Activated CD8-positive, alpha-beta memory T cell treated with anti-CD3 and anti-CD28 coated beads for 36 hours (primary cell): ENCODE data around the gene TBC1D20. TPM values are rescaled to one million over a fixed set of nuclear protein-coding genes. Genes with fewer than 3 reads are reported as not detected.

Experiments
- CTCF ChIA-PET: fragments of 350-600 bp; sonication (Branson Sonifier 250); formaldehyde crosslinking; loops from one replicate; lab custom pipeline; 2021; ENCODE audit warnings: antibody characterized with exemption; lab: Charles Lee
- POLR2A ChIA-PET: fragments of 350-600 bp; sonication (Branson Sonifier 250); formaldehyde crosslinking; loops from one replicate; lab custom pipeline; 2021; ENCODE audit warnings: antibody characterized with exemption; lab: Charles Lee
- total RNA-seq, 2 experiments: library from RNA; stranded (reverse); gene quantifications; one replicate each; pipeline ENCODE4 v1.2.3, GENCODE V29; 2021

TBC1D20 gene
- total RNA-seq, 2 experiments from 2014 or later: 25.0 to 25.1 TPM

DNA sequence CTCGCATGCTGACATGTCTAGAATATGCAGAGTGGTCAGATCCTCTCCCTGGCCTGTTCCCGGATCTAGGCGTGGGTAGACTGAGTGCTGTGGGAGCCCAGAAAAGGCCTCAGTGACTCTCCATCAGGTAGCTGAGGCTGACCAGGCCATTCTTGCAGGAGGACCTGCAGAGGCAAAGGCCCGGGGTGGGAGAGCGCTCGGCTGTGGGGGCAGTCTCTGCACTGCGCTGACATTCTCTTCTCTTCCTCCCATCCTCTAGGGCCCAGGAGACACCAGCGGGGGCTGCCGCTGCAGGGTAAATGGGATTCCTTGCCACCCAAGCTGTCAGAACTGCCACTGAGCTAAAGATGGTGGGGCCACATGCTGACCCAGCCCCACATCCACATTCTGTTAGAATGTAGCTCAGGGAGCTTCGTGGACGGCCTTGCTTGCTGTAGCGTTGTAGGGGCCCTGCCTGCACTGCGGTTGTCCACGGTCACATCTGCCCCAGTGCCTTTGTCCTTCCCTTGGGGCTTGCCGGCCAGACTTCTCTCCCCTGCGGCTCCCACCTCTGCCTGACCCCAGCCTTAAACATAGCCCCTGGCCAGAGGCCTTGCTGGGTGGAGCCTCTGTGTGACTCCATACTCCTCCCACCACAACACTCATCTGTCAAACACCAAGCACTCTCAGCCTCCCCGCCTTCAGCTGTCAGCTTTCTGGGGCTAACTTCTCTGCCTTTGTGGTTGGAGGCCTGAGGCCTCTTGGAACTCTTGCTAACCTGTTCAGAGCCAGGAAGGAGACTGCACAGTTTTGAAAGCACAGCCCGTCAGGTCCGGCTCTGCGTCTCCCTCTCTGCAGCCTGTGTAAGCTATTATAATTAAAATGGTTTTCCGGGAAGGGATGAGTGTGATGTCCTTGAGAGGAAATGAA is 32.0 kb downstream of the TBC1D20 start:
- CTCF ChIA-PET: no interaction called here
- POLR2A ChIA-PET: no interaction called here

DNA sequence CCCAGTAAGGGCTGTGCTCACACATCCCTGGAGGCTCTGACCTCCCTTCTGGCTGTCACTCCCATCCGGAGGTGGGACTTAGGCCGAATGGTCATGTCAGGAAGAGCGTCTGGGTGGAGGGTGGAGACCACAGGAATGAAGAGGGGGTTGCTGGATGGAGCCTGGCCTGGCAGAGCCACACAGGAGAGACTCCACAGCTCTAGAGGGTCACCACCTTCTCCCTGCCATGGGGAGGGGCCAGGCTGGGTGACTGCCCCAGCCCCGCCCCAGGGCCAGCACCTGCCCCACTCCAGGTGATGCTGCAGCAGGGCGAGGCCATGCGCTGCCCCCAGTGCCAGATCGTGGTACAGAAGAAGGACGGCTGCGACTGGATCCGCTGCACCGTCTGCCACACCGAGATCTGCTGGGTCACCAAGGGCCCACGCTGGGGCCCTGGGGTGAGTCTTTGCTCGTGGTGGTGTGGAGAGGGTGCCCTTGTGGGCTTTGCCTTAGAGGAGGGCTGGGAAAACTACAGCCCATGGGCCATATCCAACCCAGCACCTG is 33.6 kb downstream of the TBC1D20 start:
- ChIA-PET POLR2A (no interaction called here), CTCF (no interaction called here)

- POLR2A ChIA-PET: interaction anchor here (0.6 to 0.8 kb wide), 2 partner anchors 36 to 56 kb away, joined by 3 read pairs; no protein-coding TSS in a partner anchor
- CTCF ChIA-PET: interaction anchor here (0.6 to 1.6 kb wide), 2 partner anchors 18 to 73 kb away, joined by 3 read pairs; no protein-coding TSS in a partner anchor
These were observed 34.3 kb downstream of the TBC1D20 start for GRCh38 chr20:427849-428657.

DNA sequence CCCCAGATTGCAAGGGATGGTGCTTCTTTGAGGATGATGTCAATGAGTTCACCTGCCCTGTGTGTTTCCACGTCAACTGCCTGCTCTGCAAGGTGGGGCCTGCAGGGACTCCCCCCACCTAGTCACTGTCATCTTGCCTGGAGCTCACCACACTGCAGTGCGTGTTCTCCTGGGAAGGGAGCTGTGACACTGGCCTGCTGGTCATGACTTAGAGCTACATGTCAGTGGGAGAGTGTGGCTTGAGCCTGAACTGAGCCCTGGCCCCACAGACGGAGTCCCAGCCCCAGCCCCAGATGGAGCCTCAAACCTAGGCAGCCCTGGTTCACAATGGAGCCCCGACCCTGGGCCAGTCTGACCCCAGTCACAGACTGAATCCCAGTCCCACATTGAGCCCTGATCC is 34.9 kb downstream of the TBC1D20 start:
- ChIA-PET POLR2A (interaction anchor here (0.8 to 1.0 kb wide), 2 partner anchors 20 to 36 kb away, joined by 3 to 5 read pairs; no protein-coding TSS in a partner anchor), CTCF (interaction anchor here (1.6 kb wide), 1 partner anchor 72 kb away, joined by 3 read pairs; no protein-coding TSS in a partner anchor)

DNA sequence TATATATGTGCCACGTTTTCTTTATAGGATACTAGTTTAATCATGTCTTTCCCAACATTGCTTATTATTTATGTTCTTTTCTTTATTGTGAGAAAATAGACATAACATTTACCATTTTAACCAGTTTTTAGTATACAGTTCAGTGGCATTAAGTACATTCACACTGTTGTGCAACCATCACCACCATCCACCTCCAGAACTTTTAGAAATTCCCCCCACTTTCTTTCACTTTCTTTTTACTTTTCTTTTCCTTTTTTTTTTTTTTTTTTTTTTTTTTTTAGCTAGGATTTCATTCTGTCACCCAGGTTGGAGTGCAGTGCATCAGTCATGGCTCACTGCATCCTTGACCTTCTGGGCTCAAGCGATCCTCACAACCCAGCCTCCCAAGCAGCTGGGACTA is 35.8 kb downstream of the TBC1D20 start:
- POLR2A ChIA-PET: interaction anchor here (0.6 to 1.0 kb wide), 2 partner anchors 19 to 1677 kb away, joined by 5 read pairs; no protein-coding TSS in a partner anchor
- CTCF ChIA-PET: interaction anchor here (1.6 kb wide), 1 partner anchor 72 kb away, joined by 3 read pairs; no protein-coding TSS in a partner anchor

- CTCF ChIA-PET: no interaction called here
- POLR2A ChIA-PET: no interaction called here
These were observed 40.6 kb downstream of the TBC1D20 start for GRCh38 chr20:421685-422250.

DNA sequence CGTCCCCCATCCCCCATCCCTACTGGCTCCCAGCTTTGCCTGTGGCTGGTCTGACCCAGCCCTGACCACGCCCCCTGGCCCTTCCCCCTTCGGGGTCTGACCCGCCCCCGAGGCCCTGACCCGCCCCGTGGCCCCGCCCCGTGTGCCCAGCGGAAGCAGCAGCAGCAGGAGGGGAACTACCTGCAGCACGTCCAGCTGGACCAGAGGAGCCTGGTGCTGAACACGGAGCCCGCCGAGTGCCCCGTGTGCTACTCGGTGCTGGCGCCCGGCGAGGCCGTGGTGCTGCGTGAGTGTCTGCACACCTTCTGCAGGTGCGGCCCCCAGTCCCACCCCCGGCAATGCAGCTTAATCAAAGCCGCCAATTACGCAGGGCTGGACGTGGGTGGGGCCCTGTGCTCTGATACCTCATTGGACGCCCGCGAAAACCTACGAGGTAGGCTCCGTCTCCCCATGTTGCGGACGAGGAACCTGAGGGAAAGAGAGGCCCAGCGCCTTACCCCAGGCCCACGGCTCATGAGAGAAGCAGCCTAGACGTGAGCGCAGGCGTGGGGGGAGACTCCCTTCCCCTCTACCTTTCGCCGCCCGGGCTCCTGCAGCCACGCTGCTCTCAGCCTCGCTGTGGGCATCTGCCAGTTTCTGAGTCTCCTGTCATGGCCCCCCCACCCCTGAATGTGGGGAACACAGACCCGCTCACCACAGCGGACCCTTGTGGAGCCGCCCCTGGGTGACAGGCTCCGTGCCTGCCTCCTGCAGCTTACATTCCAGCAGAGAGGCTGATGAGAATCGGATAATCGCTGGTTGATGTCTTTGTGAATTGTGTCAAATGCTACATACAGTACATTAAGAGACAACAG is 41.4 kb downstream of the TBC1D20 start:
- ChIA-PET CTCF (no interaction called here), POLR2A (no interaction called here)

DNA sequence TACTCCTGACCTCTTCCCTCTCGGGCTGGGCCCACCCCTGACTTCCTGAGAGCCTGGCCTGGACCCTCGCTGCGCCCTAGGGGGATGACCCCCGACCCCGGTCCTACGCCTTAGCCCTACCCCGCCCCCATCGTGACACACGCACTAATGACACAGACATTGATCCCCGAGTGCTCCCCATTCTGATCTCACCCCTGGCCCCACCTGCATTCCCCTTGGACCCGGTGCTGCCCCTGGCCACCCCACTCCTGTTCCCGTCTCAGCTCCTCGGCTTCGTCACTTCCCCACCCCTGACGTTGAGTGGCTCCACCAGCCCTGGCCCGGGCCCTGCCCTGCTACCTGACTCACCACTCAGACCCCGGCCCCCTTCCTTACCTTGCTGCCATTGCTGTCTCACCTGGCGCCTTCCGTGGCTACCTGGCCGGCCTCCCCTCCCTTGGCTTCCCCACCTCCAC is 42.1 kb downstream of the TBC1D20 start:
- ChIA-PET CTCF (no interaction called here), POLR2A (no interaction called here)

GRCh38 chr20:419556-420165 is 42.7 kb downstream of the TBC1D20 start:
- ChIA-PET POLR2A (no interaction called here), CTCF (no interaction called here)

DNA sequence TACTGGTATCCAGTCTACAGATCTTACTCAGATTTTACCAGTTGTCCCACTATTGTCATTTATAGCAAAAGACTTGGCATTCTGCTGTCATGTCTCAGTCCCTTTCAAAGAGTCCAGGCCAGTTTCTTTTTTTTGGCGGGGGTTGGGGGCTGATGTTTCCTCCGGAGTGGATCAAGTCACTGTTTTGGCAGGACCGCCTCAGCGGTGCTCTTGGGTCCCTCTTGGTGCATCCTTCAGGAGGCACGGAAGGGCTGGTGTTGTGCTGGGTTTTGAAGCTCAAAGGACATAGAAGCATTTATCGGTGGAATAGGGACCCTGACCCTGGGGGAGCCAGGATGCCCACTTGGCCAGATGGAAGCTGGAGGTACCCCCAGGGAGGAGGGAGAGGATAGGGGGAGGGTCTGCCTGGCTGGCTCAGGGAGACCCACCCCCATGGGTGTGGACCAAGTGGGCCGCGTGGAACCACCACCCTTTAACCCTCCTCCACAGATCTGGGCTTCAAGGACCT is 43.4 kb downstream of the TBC1D20 start:
- ChIA-PET CTCF (no interaction called here), POLR2A (no interaction called here)

DNA sequence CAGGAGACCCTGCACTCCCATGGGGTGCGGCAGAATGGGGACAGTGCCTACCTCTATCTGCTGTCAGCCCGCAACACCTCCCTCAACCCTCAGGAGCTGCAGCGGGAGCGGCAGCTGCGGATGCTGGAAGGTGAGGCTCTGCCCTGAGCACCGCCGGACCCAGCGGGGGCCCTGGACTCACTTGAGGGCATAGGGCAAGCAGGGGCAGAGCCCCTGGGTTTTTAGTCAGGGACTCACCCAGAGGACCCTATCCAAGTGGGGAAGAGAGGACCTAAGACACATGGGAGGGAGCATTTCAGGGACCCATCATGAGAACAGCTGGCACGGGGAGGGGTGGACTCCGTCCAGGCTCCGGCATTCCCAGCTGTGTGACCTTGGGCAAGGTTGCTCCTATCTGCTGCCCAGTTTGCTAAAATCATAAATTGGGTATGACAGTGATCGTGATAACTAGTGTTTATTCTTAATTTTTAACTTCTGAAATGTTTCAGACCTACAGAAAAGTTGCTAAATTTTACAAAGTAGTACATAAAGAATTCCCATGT is 44.5 kb downstream of the TBC1D20 start:
- ChIA-PET CTCF (no interaction called here), POLR2A (no interaction called here)

GRCh38 chr20:416950-417800 is 45.2 kb downstream of the TBC1D20 start:
- ChIA-PET CTCF (no interaction called here), POLR2A (no interaction called here)

DNA sequence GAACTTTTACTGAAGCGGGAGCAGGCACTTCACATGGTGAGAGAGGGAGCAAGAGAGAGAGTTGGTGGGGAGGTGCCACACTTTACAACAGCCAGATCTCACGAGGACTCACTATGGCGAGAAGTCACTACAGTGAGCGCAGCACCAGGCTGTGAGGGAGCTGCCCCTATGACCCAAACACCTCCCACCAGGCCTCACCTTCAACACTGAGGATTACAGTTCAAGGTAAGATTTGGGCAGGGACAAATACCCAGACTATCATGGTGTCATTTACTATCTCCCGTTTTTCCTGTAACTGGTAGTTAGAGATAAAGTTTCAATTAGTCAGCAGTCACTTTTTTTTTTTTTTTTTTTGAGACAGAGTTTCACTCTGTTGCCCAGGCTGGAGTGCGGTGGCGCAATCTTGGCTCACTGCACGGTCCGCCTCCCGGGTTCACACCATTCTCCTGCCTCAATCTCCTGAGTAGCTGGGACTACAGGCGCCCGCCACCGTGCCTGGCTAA is 46.5 kb downstream of the TBC1D20 start:
- CTCF ChIA-PET: interaction anchor here (0.7 kb wide), 1 partner anchor 54 kb away, joined by 4 read pairs; no protein-coding TSS in a partner anchor
- POLR2A ChIA-PET: no interaction called here

DNA sequence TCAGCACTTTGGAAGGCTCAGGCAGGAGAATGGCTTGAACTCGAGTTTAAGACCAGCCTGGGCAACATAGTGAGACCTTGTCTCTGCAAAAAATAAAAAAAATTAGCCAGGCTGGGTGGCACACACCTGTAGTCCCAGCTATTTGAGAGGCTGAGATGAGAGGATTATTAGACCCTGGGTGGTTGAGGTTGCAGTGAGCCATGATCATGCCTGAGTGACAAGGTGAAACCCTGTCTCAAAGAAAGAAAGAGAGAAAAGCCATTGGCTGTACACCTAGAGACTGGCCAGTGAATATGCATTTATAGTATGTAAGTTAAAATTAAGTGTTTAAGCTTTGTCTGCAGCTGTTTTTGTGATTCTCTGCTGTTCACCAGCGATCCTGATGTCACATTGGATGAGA is 48.2 kb downstream of the TBC1D20 start:
- POLR2A ChIA-PET: no interaction called here

DNA sequence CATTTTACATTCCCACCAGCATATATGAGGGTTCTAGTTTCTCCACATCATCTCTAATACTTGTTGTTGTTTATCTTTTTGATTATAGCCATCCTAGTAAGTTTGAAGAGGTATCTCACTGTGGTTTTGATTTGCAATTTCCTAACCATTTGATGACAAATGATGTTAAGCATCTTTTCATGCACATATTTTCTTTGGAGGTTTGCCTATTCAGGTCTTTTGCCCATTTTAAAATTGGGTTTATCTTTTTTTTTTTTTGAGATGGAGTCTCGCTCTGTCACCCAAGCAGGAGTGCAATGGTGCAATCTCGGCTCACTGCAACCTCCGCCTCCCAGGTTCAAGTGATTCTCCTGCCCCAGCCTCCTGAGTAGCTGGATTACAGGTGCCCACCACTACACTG is 50.3 kb downstream of the TBC1D20 start:
- POLR2A ChIA-PET: no interaction called here
- CTCF ChIA-PET: no interaction called here

More for the DNA sequence above, 48.2 kb downstream of the TBC1D20 start:
- CTCF ChIA-PET: interaction anchor here (0.7 kb wide), 1 partner anchor 35 kb away, joined by 6 read pairs; no protein-coding TSS in a partner anchor
